GM12878 (cell line): ENCODE measurements around the gene DDR1. TPM values are rescaled to one million over a fixed set of nuclear protein-coding genes. Genes with fewer than 3 reads are reported as not detected.

Experiments used
- CBFB ChIP-seq: IDR thresholded peaks from 2 replicates; pipeline ENCODE4 v1.6.1; 2016; ENCODE audit warnings: antibody characterized with exemption, low read depth
- CHD2 ChIP-seq: IDR thresholded peaks from 2 replicates; pipeline ENCODE4 v1.6.1; 2011; ENCODE audit warnings: low read depth, low read length, improper control_type of control experiment, borderline replicate concordance
- CUX1 ChIP-seq: IDR thresholded peaks from 2 replicates; pipeline ENCODE4 v1.6.1; 2012; ENCODE audit warnings: improper control_type of control experiment, low read depth, low read length; ENCODE audit not compliant: insufficient replicate concordance
- HDAC2 ChIP-seq: fragments of 200-600 bp; sonication (generic); IDR thresholded peaks from 2 replicates; pipeline ENCODE4 v1.6.1; 2017
- IKZF2 ChIP-seq, 2 experiments: fragments of 450-650 bp; IDR thresholded peaks; 2 replicates each; pipeline ENCODE4 v1.6.1; 2017; ENCODE audit warnings: mild to moderate bottlenecking in 2 of 2, moderate library complexity in 2 of 2
- IRF3 ChIP-seq: fragments of 450-650 bp; IDR thresholded peaks from 2 replicates; pipeline ENCODE4 v1.6.1; 2014; ENCODE audit warnings: mild to moderate bottlenecking
- MXI1 ChIP-seq: fragments of 150-350 bp; IDR thresholded peaks from 2 replicates; pipeline ENCODE4 v1.6.1; 2011; ENCODE audit warnings: low read depth, mild to moderate bottlenecking, inconsistent platforms, low read length, improper control_type of control experiment
- NR2C1 ChIP-seq: fragments of 450-650 bp; IDR thresholded peaks from 2 replicates; pipeline ENCODE4 v1.6.1; 2017; ENCODE audit warnings: antibody characterized with exemption, mild to moderate bottlenecking, moderate library complexity
- RB1 ChIP-seq: fragments of 450-650 bp; formaldehyde crosslinking; IDR thresholded peaks from 2 replicates; pipeline ENCODE4 v1.6.1; 2017; ENCODE audit warnings: mild to moderate bottlenecking, borderline replicate concordance
- SP1 ChIP-seq: IDR thresholded peaks from one replicate; pipeline ENCODE4 v1.6.1; 2011; ENCODE audit warnings: low read depth, low read length
- SREBF1 ChIP-seq: IDR thresholded peaks from 2 replicates; pipeline ENCODE4 v1.6.1; 2012; ENCODE audit warnings: mild to moderate bottlenecking, low read length
- USF2 ChIP-seq: IDR thresholded peaks from 2 replicates; pipeline ENCODE4 v1.6.1; 2011; ENCODE audit warnings: low read depth, low read length, improper control_type of control experiment, borderline replicate concordance
- WRNIP1 ChIP-seq: IDR thresholded peaks from 2 replicates; pipeline ENCODE4 v1.6.1; 2011; ENCODE audit warnings: low read depth, low read length, improper control_type of control experiment, borderline replicate concordance
- ZBTB4 ChIP-seq: fragments of 450-650 bp; formaldehyde crosslinking; IDR thresholded peaks from 2 replicates; pipeline ENCODE4 v1.4.0; 2022; ENCODE audit warnings: mild to moderate bottlenecking, moderate library complexity
- polyA plus RNA-seq, 11 experiments: library from polyadenylated mRNA; depleted of rRNA in 4 of 11; unstranded in 6 of 11; stranded (reverse) in 5 of 11; fragments of >200 nt; fragmentation: Nextera tagmentation in 4 of 11; fragmentation: Illumina TruSeq in 1 of 11; extraction: Ambion mirVana in 4 of 11; extraction: Trizol in 1 of 11; gene quantifications; 1 replicate in 1 of 11; 2 replicates in 10 of 11; pipeline versions ENCODE4 v1.2.1 to v1.2.3, GENCODE V29; 2011 to 2016; ENCODE audit warnings: inconsistent platforms in 2 of 11, missing spikeins in 2 of 11, low read depth in 1 of 11
- total RNA-seq, 4 experiments: library from RNA; depleted of rRNA in 3 of 4; stranded (reverse); fragments of >200 nt in 3 of 4; fragmentation: Illumina TruSeq in 1 of 4; extraction: Trizol in 1 of 4; gene quantifications; 2 replicates each; pipeline versions ENCODE4 v1.2.1 to v1.2.3, GENCODE V29; 2013 to 2021
- TF ChIP-seq, protein P1 (sequence below): fragments of 450-650 bp; IDR thresholded peaks from 2 replicates; pipeline ENCODE4 v1.6.1; 2018; ENCODE audit warnings: borderline replicate concordance, mild to moderate bottlenecking; ENCODE audit not compliant: partially characterized antibody

DDR1 gene
- total and polyA plus RNA-seq, 10 of the 15 experiments (the other 5 are each of a cell fraction or from before 2014, with no cell fraction given): 1.1 to 39.0 (median 11.9) TPM

GRCh38 chr6:30907758-30908591 lies 23.7 kb downstream of the DDR1 start, which contains the start of gene GTF2H4 (continued):
- TF ChIP-seq, protein P1, sequence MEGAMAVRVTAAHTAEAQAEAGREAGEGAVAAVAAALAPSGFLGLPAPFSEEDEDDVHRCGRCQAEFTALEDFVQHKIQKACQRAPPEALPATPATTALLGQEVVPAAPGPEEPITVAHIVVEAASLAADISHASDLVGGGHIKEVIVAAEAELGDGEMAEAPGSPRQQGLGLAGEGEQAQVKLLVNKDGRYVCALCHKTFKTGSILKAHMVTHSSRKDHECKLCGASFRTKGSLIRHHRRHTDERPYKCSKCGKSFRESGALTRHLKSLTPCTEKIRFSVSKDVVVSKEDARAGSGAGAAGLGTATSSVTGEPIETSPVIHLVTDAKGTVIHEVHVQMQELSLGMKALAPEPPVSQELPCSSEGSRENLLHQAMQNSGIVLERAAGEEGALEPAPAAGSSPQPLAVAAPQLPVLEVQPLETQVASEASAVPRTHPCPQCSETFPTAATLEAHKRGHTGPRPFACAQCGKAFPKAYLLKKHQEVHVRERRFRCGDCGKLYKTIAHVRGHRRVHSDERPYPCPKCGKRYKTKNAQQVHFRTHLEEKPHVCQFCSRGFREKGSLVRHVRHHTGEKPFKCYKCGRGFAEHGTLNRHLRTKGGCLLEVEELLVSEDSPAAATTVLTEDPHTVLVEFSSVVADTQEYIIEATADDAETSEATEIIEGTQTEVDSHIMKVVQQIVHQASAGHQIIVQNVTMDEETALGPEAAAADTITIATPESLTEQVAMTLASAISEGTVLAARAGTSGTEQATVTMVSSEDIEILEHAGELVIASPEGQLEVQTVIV: peak; percentile 80
- TF ChIP-seq MXI1: no peak
- TF ChIP-seq SP1: peak; percentile 61
- no peak for TF ChIP-seq ZBTB4 (CRISPR knock-in tag)
- peak; percentile 37; the same call in 1 of the 2 replicates for TF ChIP-seq CBFB
- peak; percentile 74 to 86 for TF ChIP-seq IKZF2 (IDR thresholded peaks at IDR 0.05)
- peak; percentile 67; the same call in 1 of the 2 replicates for TF ChIP-seq CHD2
- TF ChIP-seq WRNIP1: peak; percentile 99
- TF ChIP-seq CUX1: no peak
- TF ChIP-seq NR2C1: peak; percentile 82
- no peak for TF ChIP-seq USF2
- TF ChIP-seq HDAC2: 0 out of 2 replicates have a peak, but pooled peaks have one; percentile 53
- peak; percentile 93 for TF ChIP-seq SREBF1
- no peak; the same call in none of the 2 replicates for TF ChIP-seq RB1
- peak; percentile 73; the same call in 1 of the 2 replicates for TF ChIP-seq IRF3
